ENCODE measurements around the gene SCRT2.

DNA sequence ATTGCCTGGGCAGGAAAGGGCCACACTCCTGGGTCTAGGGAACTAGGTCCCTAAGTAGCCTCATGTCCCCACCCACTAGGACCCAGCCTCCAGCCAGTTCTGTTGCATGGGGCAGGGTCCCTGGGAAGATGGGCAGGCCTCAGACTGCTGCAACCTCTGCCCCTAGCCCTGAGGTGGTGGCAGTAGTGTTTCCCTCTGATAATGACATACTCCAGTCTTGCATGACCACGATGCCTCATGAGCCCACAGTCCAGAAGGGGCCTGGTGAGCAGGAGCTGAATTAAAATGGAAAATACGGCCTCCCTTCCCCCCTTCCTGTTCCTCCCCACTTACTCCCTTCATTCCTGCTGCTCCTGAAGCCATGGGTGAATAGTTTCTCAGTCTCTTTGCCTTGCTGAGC lies 36.0 kb upstream of the SCRT2 start:
- TF ChIP-seq, protein P1, sequence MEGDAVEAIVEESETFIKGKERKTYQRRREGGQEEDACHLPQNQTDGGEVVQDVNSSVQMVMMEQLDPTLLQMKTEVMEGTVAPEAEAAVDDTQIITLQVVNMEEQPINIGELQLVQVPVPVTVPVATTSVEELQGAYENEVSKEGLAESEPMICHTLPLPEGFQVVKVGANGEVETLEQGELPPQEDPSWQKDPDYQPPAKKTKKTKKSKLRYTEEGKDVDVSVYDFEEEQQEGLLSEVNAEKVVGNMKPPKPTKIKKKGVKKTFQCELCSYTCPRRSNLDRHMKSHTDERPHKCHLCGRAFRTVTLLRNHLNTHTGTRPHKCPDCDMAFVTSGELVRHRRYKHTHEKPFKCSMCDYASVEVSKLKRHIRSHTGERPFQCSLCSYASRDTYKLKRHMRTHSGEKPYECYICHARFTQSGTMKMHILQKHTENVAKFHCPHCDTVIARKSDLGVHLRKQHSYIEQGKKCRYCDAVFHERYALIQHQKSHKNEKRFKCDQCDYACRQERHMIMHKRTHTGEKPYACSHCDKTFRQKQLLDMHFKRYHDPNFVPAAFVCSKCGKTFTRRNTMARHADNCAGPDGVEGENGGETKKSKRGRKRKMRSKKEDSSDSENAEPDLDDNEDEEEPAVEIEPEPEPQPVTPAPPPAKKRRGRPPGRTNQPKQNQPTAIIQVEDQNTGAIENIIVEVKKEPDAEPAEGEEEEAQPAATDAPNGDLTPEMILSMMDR (IDR thresholded peaks at IDR 0.05; ENCODE audit: poor library complexity, severe bottlenecking): no peak
- TF ChIP-seq POLR2AphosphoS5 (IDR thresholded peaks at IDR 0.05) (no peak), TAF1 (IDR thresholded peaks at IDR 0.05; ENCODE audit: low read depth) (no peak), RAD21 (conservative IDR thresholded peaks at IDR 0.05) (no peak), SMC3 (conservative IDR thresholded peaks at IDR 0.05; ENCODE audit: poor library complexity) (no peak), EZH2 (IDR thresholded peaks at IDR 0.05; ENCODE audit: borderline replicate concordance, insufficient read depth, low read length, poor library complexity, severe bottlenecking) (no peak), MXI1 (conservative IDR thresholded peaks at IDR 0.05; ENCODE audit: poor library complexity, severe bottlenecking) (no peak)
- TF ChIP-seq, protein P2, sequence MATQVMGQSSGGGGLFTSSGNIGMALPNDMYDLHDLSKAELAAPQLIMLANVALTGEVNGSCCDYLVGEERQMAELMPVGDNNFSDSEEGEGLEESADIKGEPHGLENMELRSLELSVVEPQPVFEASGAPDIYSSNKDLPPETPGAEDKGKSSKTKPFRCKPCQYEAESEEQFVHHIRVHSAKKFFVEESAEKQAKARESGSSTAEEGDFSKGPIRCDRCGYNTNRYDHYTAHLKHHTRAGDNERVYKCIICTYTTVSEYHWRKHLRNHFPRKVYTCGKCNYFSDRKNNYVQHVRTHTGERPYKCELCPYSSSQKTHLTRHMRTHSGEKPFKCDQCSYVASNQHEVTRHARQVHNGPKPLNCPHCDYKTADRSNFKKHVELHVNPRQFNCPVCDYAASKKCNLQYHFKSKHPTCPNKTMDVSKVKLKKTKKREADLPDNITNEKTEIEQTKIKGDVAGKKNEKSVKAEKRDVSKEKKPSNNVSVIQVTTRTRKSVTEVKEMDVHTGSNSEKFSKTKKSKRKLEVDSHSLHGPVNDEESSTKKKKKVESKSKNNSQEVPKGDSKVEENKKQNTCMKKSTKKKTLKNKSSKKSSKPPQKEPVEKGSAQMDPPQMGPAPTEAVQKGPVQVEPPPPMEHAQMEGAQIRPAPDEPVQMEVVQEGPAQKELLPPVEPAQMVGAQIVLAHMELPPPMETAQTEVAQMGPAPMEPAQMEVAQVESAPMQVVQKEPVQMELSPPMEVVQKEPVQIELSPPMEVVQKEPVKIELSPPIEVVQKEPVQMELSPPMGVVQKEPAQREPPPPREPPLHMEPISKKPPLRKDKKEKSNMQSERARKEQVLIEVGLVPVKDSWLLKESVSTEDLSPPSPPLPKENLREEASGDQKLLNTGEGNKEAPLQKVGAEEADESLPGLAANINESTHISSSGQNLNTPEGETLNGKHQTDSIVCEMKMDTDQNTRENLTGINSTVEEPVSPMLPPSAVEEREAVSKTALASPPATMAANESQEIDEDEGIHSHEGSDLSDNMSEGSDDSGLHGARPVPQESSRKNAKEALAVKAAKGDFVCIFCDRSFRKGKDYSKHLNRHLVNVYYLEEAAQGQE (IDR thresholded peaks at IDR 0.05; ENCODE audit: borderline replicate concordance): no peak
